SU-DHL-6 (cell line): ENCODE measurements around the gene TFB1M.

Experiments used
- H2AFZ ChIP-seq: fragments of 200-600 bp; sonication (generic); 2 replicates; pipeline ENCODE4 v1.6.1; 2014; ENCODE audit warnings: low read depth, mild to moderate bottlenecking, moderate library complexity, mixed read lengths, antibody characterized with exemption, low read length; ENCODE audit not compliant: severe bottlenecking
- H3F3A ChIP-seq: fragments of 200-600 bp; shearing (Covaris generic); 2 replicates; pipeline ENCODE4 v1.6.0; 2016; ENCODE audit warnings: antibody characterized with exemption, mild to moderate bottlenecking; ENCODE audit not compliant: insufficient read depth
- H3K27ac ChIP-seq: fragments of 200-600 bp; sonication (generic); 2 replicates; pipeline ENCODE4 v1.5.1; 2016; ENCODE audit warnings: low read depth, mild to moderate bottlenecking, low read length, moderate library complexity, mixed read lengths
- H3K27me3 ChIP-seq: fragments of 200-600 bp; sonication (generic), shearing (Covaris generic); 2 replicates; pipeline ENCODE4 v1.6.0; 2014; ENCODE audit warnings: mild to moderate bottlenecking, low read length
- H3K36me3 ChIP-seq: fragments of 200-600 bp; sonication (generic); 2 replicates; pipeline ENCODE4 v1.6.1; 2014; ENCODE audit warnings: mild to moderate bottlenecking, low read length, mixed read lengths
- H3K4me2 ChIP-seq: fragments of 300-600, 200-600 bp; shearing (Covaris generic), sonication (generic); 2 replicates; pipeline ENCODE4 v1.6.0; 2014; ENCODE audit warnings: low read length, low read depth, mild to moderate bottlenecking; ENCODE audit not compliant: poor library complexity, severe bottlenecking
- H3K4me3 ChIP-seq: fragments of 200-600 bp; sonication (generic); 2 replicates; pipeline ENCODE4 v1.5.1; 2014; ENCODE audit warnings: antibody characterized with exemption, low read length, mild to moderate bottlenecking, mixed read lengths; ENCODE audit not compliant: insufficient read depth, poor library complexity, severe bottlenecking
- H3K79me2 ChIP-seq: fragments of 200-600 bp; sonication (generic); 2 replicates; pipeline ENCODE4 v1.6.1; 2014; ENCODE audit warnings: mild to moderate bottlenecking, low read length, moderate library complexity; ENCODE audit not compliant: insufficient read depth
- H3K9ac ChIP-seq: fragments of 200-600 bp; sonication (generic); 2 replicates; pipeline ENCODE4 v1.7.0; 2014; ENCODE audit warnings: mild to moderate bottlenecking, low read length
- H3K9me2 ChIP-seq: fragments of 200-600 bp; sonication (generic); replicated peaks from 2 replicates; pipeline ENCODE4 v1.6.1; 2014; ENCODE audit warnings: low read length; ENCODE audit not compliant: insufficient read depth
- H3K9me3 ChIP-seq: fragments of 200-600 bp; sonication (generic); 2 replicates; pipeline ENCODE4 v1.6.1; 2014; ENCODE audit warnings: low read length, mixed read lengths; ENCODE audit not compliant: insufficient read depth
- H4K20me1 ChIP-seq: fragments of 200-600 bp; sonication (generic); 2 replicates; pipeline ENCODE4 v1.6.1; 2014; ENCODE audit warnings: low read depth, mild to moderate bottlenecking, antibody characterized with exemption, low read length, moderate library complexity, mixed read lengths
- EZH2phosphoT487 ChIP-seq: fragments of 200-600 bp; sonication (generic), shearing (Covaris generic); conservative IDR thresholded peaks from 2 replicates; pipeline ENCODE4 v1.6.1; 2018; ENCODE audit warnings: mild to moderate bottlenecking, antibody characterized with exemption, low read length, moderate library complexity, mixed read lengths
- TF ChIP-seq, protein P1 (sequence below): fragments of 200-600 bp; sonication (generic); IDR thresholded peaks from one replicate; pipeline ENCODE4 v1.5.1; 2017; ENCODE audit warnings: antibody characterized with exemption, mild to moderate bottlenecking, low read length, moderate library complexity; ENCODE audit not compliant: insufficient read depth, poor library complexity, severe bottlenecking

TFB1M gene

DNA sequence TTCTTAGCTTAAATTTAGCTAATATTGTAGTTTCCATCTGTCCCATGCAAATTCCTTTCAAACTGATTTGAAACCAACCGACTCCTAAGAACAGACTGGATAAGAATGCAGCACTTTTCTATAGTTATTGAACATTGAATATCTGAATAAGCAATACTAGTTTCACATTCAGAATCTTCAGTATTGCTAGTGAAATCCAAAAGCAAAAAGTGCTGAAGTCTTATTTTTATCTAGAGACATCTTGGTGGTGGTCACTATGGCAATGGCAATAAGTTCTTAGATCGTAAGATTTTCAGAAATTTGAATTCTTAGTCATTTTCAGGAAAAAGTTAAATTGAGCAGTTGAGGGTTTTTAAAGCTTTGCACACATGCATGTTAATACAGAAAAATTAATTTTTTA lies 2.7 kb downstream of the TFB1M start:
- peaks cover 27% of the 10 kb centered on the region for H3F3A ChIP-seq
- peak overlapping the region; percentile 94 for H3K4me2 ChIP-seq
- H2AFZ ChIP-seq, result no peak overlapping the region
- no peak overlapping the region for H3K9ac ChIP-seq
- no peak overlapping the region for H3K4me3 ChIP-seq
- H3K79me2 ChIP-seq, result peaks cover 50% of the 10 kb centered on the region
- no peaks in the 10 kb centered on the region for H3K9me2 ChIP-seq
- peaks cover 44% of the 10 kb centered on the region; the same call in 1 of the 2 replicates for H3K36me3 ChIP-seq
- no peaks in the 10 kb centered on the region for H3K27me3 ChIP-seq
- no peaks in the 10 kb centered on the region for H3K9me3 ChIP-seq
- TF ChIP-seq EZH2phosphoT487, result no peak
- TF ChIP-seq, protein P1, sequence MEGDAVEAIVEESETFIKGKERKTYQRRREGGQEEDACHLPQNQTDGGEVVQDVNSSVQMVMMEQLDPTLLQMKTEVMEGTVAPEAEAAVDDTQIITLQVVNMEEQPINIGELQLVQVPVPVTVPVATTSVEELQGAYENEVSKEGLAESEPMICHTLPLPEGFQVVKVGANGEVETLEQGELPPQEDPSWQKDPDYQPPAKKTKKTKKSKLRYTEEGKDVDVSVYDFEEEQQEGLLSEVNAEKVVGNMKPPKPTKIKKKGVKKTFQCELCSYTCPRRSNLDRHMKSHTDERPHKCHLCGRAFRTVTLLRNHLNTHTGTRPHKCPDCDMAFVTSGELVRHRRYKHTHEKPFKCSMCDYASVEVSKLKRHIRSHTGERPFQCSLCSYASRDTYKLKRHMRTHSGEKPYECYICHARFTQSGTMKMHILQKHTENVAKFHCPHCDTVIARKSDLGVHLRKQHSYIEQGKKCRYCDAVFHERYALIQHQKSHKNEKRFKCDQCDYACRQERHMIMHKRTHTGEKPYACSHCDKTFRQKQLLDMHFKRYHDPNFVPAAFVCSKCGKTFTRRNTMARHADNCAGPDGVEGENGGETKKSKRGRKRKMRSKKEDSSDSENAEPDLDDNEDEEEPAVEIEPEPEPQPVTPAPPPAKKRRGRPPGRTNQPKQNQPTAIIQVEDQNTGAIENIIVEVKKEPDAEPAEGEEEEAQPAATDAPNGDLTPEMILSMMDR, result no peak
- H3K27ac ChIP-seq, result no peak overlapping the region
- no peaks in the 10 kb centered on the region for H4K20me1 ChIP-seq

DNA sequence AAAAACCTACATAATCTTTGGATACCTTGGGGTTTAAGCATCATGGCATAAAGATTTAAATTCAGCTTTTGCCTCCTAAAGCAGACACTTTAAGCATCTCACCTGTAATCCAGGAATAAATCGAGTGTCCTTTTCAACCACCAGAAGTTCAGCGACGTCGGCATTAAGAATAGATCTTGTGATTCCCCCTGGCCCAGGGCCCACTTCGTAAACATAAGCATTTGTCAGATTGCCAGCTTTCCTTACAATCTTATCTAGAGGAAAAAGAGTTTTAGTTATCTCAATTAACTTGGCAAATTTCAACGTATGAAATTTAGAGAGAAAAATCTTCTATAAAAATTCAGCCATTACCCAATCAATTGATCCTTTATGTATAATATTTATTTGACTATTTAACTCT lies 3.2 kb downstream of the TFB1M start:
- H3K4me3 ChIP-seq, result no peak overlapping the region
- H3K36me3 ChIP-seq, result peaks cover 49% of the 10 kb centered on the region
- no peaks in the 10 kb centered on the region for H3K27me3 ChIP-seq
- H3F3A ChIP-seq, result peaks cover 28% of the 10 kb centered on the region
- H2AFZ ChIP-seq, result no peak overlapping the region
- H3K4me2 ChIP-seq, result no peak overlapping the region
- H3K9ac ChIP-seq, result no peak overlapping the region
- no peak for TF ChIP-seq EZH2phosphoT487
- TF ChIP-seq, protein P1, result no peak
- peaks cover 55% of the 10 kb centered on the region for H3K79me2 ChIP-seq
- H4K20me1 ChIP-seq, result no peaks in the 10 kb centered on the region
- H3K27ac ChIP-seq, result no peak overlapping the region
- no peaks in the 10 kb centered on the region for H3K9me2 ChIP-seq
- no peaks in the 10 kb centered on the region for H3K9me3 ChIP-seq

DNA sequence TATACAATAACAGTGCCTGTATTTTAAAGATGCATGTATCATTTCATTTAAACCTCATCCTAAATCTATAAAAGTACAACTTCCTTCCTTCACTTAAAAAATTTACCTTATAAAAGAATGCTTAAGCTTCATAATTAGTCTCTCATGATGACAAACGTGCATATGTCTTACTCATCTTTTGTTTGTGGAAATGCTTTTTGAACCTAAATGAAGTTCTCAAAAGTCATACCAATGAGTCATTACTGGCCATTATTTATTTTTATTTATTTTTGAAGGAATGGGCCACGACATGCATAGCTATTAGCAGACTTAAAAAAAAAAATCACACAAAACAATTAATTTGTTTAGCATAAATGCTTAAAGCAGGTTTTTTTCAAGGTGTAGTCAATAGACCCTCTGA lies 3.7 kb downstream of the TFB1M start:
- Histone ChIP-seq H3K36me3 (peaks cover 54% of the 10 kb centered on the region), H3K9ac (no peak overlapping the region), H3F3A (peaks cover 28% of the 10 kb centered on the region), H3K4me3 (no peak overlapping the region), H2AFZ (no peak overlapping the region), H3K9me2 (no peaks in the 10 kb centered on the region), H3K4me2 (no peak overlapping the region), H4K20me1 (no peaks in the 10 kb centered on the region), H3K79me2 (peaks cover 60% of the 10 kb centered on the region), H3K27ac (no peak overlapping the region), H3K27me3 (no peaks in the 10 kb centered on the region), H3K9me3 (no peaks in the 10 kb centered on the region)
- TF ChIP-seq EZH2phosphoT487, result no peak
- TF ChIP-seq, protein P1, result no peak
